ENCODE measurements around the gene S100A6. TPM values are rescaled to one million over a fixed set of nuclear protein-coding genes. Genes with fewer than 3 reads are reported as not detected.

S100A6 gene
- total and polyA plus RNA-seq, 2 donors (not counting 1 experiment from before 2014, with no cell fraction given) = 1,280 to 4,042 TPM

DNA sequence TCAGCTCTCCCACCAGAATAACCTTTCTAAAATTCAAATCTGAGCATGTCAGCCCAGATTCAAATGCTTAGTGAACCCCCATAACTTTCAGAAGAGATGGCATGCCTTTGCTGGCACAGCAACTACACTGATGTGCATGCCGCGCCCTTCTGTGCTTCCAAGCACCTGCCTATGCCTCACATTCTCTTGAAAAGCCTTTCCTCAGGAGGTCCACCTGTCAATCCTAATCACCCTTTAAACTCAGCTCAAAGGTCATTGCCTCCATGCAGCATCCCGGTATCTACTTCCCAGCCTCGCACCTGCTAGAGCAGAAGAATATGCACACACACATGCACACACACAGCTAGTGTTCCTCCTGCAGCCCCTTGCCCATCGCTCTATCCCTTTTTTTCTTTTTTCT, 35.1 kb upstream of the S100A6 start:
- Histone ChIP-seq H3K4me1 (ENCODE audit: control insufficient read depth, extremely low read depth, insufficient read depth, low read length) (peaks cover 33% of the 10 kb centered on the region), H3K4me2 (ENCODE audit: extremely low read depth, insufficient read depth, low read length) (no peak overlapping the region), H3K9ac (ENCODE audit: insufficient read depth, low read length) (no peak overlapping the region), H3K9me3 (ENCODE audit: control insufficient read depth, insufficient read depth, low read depth, low read length) (no peaks in the 10 kb centered on the region), H3K36me3 (ENCODE audit: control insufficient read depth, insufficient read depth, low read length) (no peaks in the 10 kb centered on the region), H3K27ac (ENCODE audit: insufficient read depth, low read length) (no peak overlapping the region), H4K20me1 (ENCODE audit: control insufficient read depth, extremely low read depth, insufficient read depth, low read length) (no peaks in the 10 kb centered on the region), H3K4me3 (replicated peaks in 1 of 4; ENCODE audit: control extremely low read depth in 1 of 4, insufficient read depth in 1 of 4, low read depth in 3 of 4, low read length in 4 of 4) (no peak overlapping the region), H2AFZ (ENCODE audit: low read length) (no peak overlapping the region), H3K27me3 (ENCODE audit: control insufficient read depth, insufficient read depth, low read length) (no peaks in the 10 kb centered on the region), H3K79me2 (ENCODE audit: control insufficient read depth, insufficient read depth, low read length) (no peaks in the 10 kb centered on the region)
- TF ChIP-seq EZH2 (IDR thresholded peaks at IDR 0.05; ENCODE audit: low read length, missing control alignments) (no peak), CTCF (conservative IDR thresholded peaks at IDR 0.05 in 1 of 2, IDR thresholded peaks at IDR 0.05 in 1 of 2; ENCODE audit: low read depth in 1 of 2, low read length in 2 of 2) (no peak)
- no peak for DNase-seq (ENCODE audit: low read depth in 2 of 2)

GRCh38 chr1:153569465-153569864, 33.7 kb upstream of the S100A6 start:
- H3K4me2 ChIP-seq (ENCODE audit: extremely low read depth, insufficient read depth, low read length) = no peak overlapping the region
- H3K4me1 ChIP-seq (ENCODE audit: control insufficient read depth, extremely low read depth, insufficient read depth, low read length) = peaks cover 41% of the 10 kb centered on the region
- DNase-seq (ENCODE audit: low read depth in 2 of 2) = no peak
- no peak overlapping the region for H2AFZ ChIP-seq (ENCODE audit: low read length)
- no peaks in the 10 kb centered on the region for H3K79me2 ChIP-seq (ENCODE audit: control insufficient read depth, insufficient read depth, low read length)
- no peak overlapping the region for H3K9ac ChIP-seq (ENCODE audit: insufficient read depth, low read length)
- no peaks in the 10 kb centered on the region for H4K20me1 ChIP-seq (ENCODE audit: control insufficient read depth, extremely low read depth, insufficient read depth, low read length)
- TF ChIP-seq CTCF (conservative IDR thresholded peaks at IDR 0.05 in 1 of 2, IDR thresholded peaks at IDR 0.05 in 1 of 2; ENCODE audit: low read depth in 1 of 2, low read length in 2 of 2) (no peak), EZH2 (IDR thresholded peaks at IDR 0.05; ENCODE audit: low read length, missing control alignments) (no peak)
- H3K27ac ChIP-seq (ENCODE audit: insufficient read depth, low read length) = no peak overlapping the region
- no peaks in the 10 kb centered on the region for H3K36me3 ChIP-seq (ENCODE audit: control insufficient read depth, insufficient read depth, low read length)
- no peaks in the 10 kb centered on the region for H3K27me3 ChIP-seq (ENCODE audit: control insufficient read depth, insufficient read depth, low read length)
- H3K4me3 ChIP-seq (replicated peaks in 1 of 4; ENCODE audit: control extremely low read depth in 1 of 4, insufficient read depth in 1 of 4, low read depth in 3 of 4, low read length in 4 of 4) = no peak overlapping the region
- no peaks in the 10 kb centered on the region for H3K9me3 ChIP-seq (ENCODE audit: control insufficient read depth, insufficient read depth, low read depth, low read length)

DNA sequence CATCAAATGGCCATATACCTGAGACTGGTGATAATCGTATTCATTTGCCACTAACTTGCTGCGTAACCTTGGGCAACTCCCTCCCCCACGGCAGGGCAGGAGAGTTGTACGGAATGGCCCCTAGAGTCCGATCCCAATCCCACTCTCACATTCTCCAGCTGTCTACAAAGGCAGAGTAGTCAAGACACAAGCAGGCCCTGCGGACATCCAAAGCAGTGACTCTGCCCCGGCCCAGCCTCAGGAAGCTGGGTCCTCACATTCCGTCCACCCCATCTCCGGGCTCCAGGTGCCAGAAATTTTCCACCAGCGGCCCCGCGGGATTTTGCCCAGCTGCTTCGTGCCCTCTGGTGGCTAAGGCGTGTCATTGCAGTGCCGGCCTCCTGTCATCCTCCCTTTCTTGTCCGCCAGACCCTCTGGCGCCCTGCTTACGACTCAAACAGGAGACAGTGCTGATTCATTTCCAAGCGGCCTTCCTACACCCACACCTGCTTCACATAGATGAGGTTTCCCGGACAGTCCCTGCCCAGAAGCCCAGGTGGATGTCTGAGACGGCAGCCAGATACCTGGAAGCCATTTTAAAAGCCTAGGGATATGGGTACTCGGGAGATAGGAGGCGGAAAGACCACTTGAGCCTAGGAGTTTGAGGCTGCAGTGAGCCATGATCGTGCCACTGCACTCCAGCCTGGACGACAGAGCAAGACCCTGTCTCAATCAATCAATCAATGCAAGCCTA, 32.7 kb upstream of the S100A6 start:
- DNase-seq (ENCODE audit: low read depth in 2 of 2) = peak; percentile 81 to 83
- H3K36me3 ChIP-seq (ENCODE audit: control insufficient read depth, insufficient read depth, low read length) = no peaks in the 10 kb centered on the region
- no peaks in the 10 kb centered on the region for H4K20me1 ChIP-seq (ENCODE audit: control insufficient read depth, extremely low read depth, insufficient read depth, low read length)
- H3K9me3 ChIP-seq (ENCODE audit: control insufficient read depth, insufficient read depth, low read depth, low read length) = no peaks in the 10 kb centered on the region
- TF ChIP-seq EZH2 (IDR thresholded peaks at IDR 0.05; ENCODE audit: low read length, missing control alignments) (no peak), CTCF (conservative IDR thresholded peaks at IDR 0.05 in 1 of 2, IDR thresholded peaks at IDR 0.05 in 1 of 2; ENCODE audit: low read depth in 1 of 2, low read length in 2 of 2) (peak; percentile 95 to 97)
- H3K27ac ChIP-seq (ENCODE audit: insufficient read depth, low read length) = peak overlapping the region; percentile 100
- peaks cover 41% of the 10 kb centered on the region for H3K4me1 ChIP-seq (ENCODE audit: control insufficient read depth, extremely low read depth, insufficient read depth, low read length)
- peak overlapping the region; percentile 75 for H3K4me2 ChIP-seq (ENCODE audit: extremely low read depth, insufficient read depth, low read length)
- peak overlapping the region in 1 of 4 experiments; percentile 2 for H3K4me3 ChIP-seq (replicated peaks in 1 of 4; ENCODE audit: control extremely low read depth in 1 of 4, insufficient read depth in 1 of 4, low read depth in 3 of 4, low read length in 4 of 4)
- no peaks in the 10 kb centered on the region for H3K27me3 ChIP-seq (ENCODE audit: control insufficient read depth, insufficient read depth, low read length)
- peak overlapping the region; percentile 96 for H2AFZ ChIP-seq (ENCODE audit: low read length)
- no peaks in the 10 kb centered on the region for H3K79me2 ChIP-seq (ENCODE audit: control insufficient read depth, insufficient read depth, low read length)
- H3K9ac ChIP-seq (ENCODE audit: insufficient read depth, low read length) = no peak overlapping the region
